ENCODE results near the gene ASPSCR1.

DNA sequence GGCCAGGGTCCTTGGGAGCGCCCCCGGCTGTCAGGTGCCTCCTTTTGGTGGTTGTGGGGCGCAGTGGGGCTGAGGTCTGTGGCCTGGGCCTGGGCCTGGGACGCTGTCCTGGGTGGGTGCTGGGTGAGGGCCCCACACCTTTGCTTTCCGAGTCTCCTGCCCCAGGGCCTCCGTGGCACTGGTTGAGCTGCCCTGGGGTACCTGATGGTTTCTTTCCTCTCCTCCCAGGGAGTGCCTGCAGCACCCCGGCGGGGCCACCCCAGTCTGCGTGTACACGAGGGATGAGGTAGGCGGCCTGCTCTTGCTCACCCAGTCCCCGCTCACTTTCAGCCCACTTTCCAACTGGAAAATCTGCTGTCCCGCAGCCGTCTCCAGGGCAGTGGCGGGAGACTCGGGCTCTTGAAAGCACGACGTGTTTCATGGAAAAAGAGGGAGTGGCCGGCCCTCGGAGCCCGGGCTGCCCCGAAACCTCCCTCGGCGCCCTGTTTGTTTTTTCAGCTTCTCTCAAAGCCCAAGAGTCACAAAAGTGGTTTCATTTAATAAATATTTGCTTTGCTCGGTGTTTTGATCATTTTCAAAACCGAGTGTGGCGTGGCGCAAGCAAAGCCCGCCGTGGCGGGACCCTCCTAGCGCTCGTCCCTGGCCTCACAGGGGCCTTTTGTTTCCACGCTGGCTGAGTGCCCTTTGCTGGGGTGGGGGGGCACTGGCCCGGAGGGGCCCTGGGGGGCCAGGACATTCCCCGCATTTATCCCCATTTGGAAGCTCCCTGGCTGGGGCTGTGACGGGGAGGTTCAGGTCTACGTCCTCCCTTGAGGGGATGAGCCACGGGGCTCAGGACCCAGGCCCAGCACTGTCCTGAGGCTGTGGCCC is 17.4 kb downstream of the ASPSCR1 start:
- TF ChIP-seq, protein P1, sequence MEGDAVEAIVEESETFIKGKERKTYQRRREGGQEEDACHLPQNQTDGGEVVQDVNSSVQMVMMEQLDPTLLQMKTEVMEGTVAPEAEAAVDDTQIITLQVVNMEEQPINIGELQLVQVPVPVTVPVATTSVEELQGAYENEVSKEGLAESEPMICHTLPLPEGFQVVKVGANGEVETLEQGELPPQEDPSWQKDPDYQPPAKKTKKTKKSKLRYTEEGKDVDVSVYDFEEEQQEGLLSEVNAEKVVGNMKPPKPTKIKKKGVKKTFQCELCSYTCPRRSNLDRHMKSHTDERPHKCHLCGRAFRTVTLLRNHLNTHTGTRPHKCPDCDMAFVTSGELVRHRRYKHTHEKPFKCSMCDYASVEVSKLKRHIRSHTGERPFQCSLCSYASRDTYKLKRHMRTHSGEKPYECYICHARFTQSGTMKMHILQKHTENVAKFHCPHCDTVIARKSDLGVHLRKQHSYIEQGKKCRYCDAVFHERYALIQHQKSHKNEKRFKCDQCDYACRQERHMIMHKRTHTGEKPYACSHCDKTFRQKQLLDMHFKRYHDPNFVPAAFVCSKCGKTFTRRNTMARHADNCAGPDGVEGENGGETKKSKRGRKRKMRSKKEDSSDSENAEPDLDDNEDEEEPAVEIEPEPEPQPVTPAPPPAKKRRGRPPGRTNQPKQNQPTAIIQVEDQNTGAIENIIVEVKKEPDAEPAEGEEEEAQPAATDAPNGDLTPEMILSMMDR (IDR thresholded peaks at IDR 0.05), result no peak
- no peak for TF ChIP-seq POLR2A (IDR thresholded peaks at IDR 0.05)

All from testis (tissue), 2 donors.